Neutrophil (primary cell): ENCODE data around the gene PARP15.

Source experiments
- H3K27ac ChIP-seq: fragments of 200-600 bp; sonication (generic); 2 replicates; pipeline ENCODE4 v1.5.1; 2016; ENCODE audit warnings: mild to moderate bottlenecking, moderate library complexity
- H3K27me3 ChIP-seq: fragments of 200-600 bp; sonication (generic); 2 replicates; pipeline ENCODE4 v1.6.0; 2016; ENCODE audit warnings: mild to moderate bottlenecking
- H3K36me3 ChIP-seq: fragments of 200-600 bp; sonication (generic); 2 replicates; pipeline ENCODE4 v1.5.1; 2017
- H3K4me1 ChIP-seq, 2 experiments: fragments of 200-600 bp in 1 of 2; sonication (generic) in 1 of 2; 1 replicate in 1 of 2; 2 replicates in 1 of 2; pipeline versions ENCODE4 v1.5.1 to v1.6.1; 2013 to 2016; ENCODE audit warnings: low read depth in 1 of 2, low read length in 1 of 2, mild to moderate bottlenecking in 1 of 2, moderate library complexity in 1 of 2; ENCODE audit not compliant: control insufficient read depth in 1 of 2, insufficient read depth in 1 of 2
- H3K4me3 ChIP-seq, 2 experiments: fragments of 200-600 bp in 1 of 2; sonication (generic) in 1 of 2; 1 replicate in 1 of 2; 2 replicates in 1 of 2; pipeline ENCODE4 v1.5.1; 2013 to 2016; ENCODE audit warnings: low read depth in 1 of 2, low read length in 1 of 2, mild to moderate bottlenecking in 1 of 2, moderate library complexity in 1 of 2
- H3K9me3 ChIP-seq: fragments of 200-600 bp; sonication (generic); 2 replicates; pipeline ENCODE4 v1.5.1; 2016
- TF ChIP-seq, protein P1 (sequence below): fragments of 200-600 bp; sonication (generic); IDR thresholded peaks from 2 replicates; pipeline ENCODE4 v1.5.1; 2016; ENCODE audit warnings: antibody characterized with exemption

PARP15 gene

GRCh38 chr3:122603056-122603455 lies 25.6 kb downstream of the PARP15 start:
- no peaks in the 10 kb centered on the region for H3K36me3 ChIP-seq
- no peaks in the 10 kb centered on the region for H3K9me3 ChIP-seq
- no peaks in the 10 kb centered on the region for H3K4me1 ChIP-seq
- TF ChIP-seq, protein P1, sequence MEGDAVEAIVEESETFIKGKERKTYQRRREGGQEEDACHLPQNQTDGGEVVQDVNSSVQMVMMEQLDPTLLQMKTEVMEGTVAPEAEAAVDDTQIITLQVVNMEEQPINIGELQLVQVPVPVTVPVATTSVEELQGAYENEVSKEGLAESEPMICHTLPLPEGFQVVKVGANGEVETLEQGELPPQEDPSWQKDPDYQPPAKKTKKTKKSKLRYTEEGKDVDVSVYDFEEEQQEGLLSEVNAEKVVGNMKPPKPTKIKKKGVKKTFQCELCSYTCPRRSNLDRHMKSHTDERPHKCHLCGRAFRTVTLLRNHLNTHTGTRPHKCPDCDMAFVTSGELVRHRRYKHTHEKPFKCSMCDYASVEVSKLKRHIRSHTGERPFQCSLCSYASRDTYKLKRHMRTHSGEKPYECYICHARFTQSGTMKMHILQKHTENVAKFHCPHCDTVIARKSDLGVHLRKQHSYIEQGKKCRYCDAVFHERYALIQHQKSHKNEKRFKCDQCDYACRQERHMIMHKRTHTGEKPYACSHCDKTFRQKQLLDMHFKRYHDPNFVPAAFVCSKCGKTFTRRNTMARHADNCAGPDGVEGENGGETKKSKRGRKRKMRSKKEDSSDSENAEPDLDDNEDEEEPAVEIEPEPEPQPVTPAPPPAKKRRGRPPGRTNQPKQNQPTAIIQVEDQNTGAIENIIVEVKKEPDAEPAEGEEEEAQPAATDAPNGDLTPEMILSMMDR, result no peak
- no peak overlapping the region for H3K4me3 ChIP-seq
- H3K27ac ChIP-seq, result no peak overlapping the region
- no peaks in the 10 kb centered on the region for H3K27me3 ChIP-seq

- no peak overlapping the region for H3K27ac ChIP-seq
- H3K27me3 ChIP-seq, result no peaks in the 10 kb centered on the region
- no peaks in the 10 kb centered on the region for H3K36me3 ChIP-seq
- H3K4me1 ChIP-seq, result no peaks in the 10 kb centered on the region
- H3K9me3 ChIP-seq, result no peaks in the 10 kb centered on the region
- H3K4me3 ChIP-seq, result no peak overlapping the region
- TF ChIP-seq, protein P1, result no peak
Measured at GRCh38 chr3:122606330-122606729, 28.9 kb downstream of the PARP15 start.

- H3K27ac ChIP-seq, result no peak overlapping the region
- H3K36me3 ChIP-seq, result no peaks in the 10 kb centered on the region
- no peak overlapping the region for H3K4me3 ChIP-seq
- TF ChIP-seq, protein P1, result no peak
- no peaks in the 10 kb centered on the region for H3K4me1 ChIP-seq
- no peaks in the 10 kb centered on the region for H3K9me3 ChIP-seq
- no peaks in the 10 kb centered on the region for H3K27me3 ChIP-seq
Measured at GRCh38 chr3:122608916-122609315, 31.5 kb downstream of the PARP15 start.

GRCh38 chr3:122609798-122610559 lies 32.5 kb downstream of the PARP15 start:
- H3K27ac ChIP-seq, result no peak overlapping the region
- no peaks in the 10 kb centered on the region for H3K27me3 ChIP-seq
- TF ChIP-seq, protein P1, result no peak
- no peaks in the 10 kb centered on the region for H3K4me1 ChIP-seq
- H3K9me3 ChIP-seq, result no peaks in the 10 kb centered on the region
- no peaks in the 10 kb centered on the region for H3K36me3 ChIP-seq
- H3K4me3 ChIP-seq, result no peak overlapping the region

DNA sequence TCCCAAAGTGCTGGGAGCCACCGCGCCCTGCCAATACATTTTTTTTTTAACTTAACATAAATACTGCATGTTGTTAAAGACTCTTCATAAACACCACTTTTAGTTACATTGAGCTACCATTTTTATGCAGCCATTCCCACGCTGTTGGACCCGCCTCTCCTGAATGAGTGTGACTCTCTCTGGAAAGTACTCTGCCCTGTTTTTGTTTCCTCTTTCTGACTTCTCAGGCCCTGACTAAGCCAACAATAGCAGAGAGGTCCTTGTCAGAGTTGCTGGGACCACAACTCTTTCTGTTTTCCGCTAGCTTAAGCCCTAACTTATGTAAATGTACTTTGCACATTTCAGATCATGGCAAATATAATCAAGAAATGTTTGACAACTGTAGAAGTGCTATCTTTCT lies 35.2 kb downstream of the PARP15 start:
- Histone ChIP-seq H3K4me3 (no peak overlapping the region), H3K9me3 (no peaks in the 10 kb centered on the region), H3K4me1 (peaks cover 7 to 10% of the 10 kb centered on the region in 2 experiments), H3K27me3 (no peaks in the 10 kb centered on the region), H3K36me3 (no peaks in the 10 kb centered on the region), H3K27ac (no peak overlapping the region)
- TF ChIP-seq, protein P1, result no peak
